Measurements from ENCODE around the gene B4GALNT4. TPM values are rescaled to one million over a fixed set of nuclear protein-coding genes. Genes with fewer than 3 reads are reported as not detected.
"Not testable (repeated sequence)": the region's sequence is repeated elsewhere in the genome, so short reads cannot be mapped to it uniquely, and the experiment has no call there.

B4GALNT4 gene
- total RNA-seq, 1 experiment from 2014 or later = 20.0 TPM

GRCh38 chr11:420911-421321, 51.6 kb downstream of the B4GALNT4 start:
- BruUV-seq (replicated peaks) = no TSS peak
- intact Hi-C loops (cut with micrococcal nuclease) = no loop called here
- no peak for DNase-seq (ENCODE audit: unreplicated experiment)
- TF ChIP-seq CTCF (IDR thresholded peaks at IDR 0.05; ENCODE audit: unreplicated experiment) = no peak
- Mint-ChIP-seq H3K4me3 (ENCODE audit: unreplicated experiment) (no peak overlapping the region), H3K27me3 (ENCODE audit: insufficient read depth, unreplicated experiment) (no peaks in the 10 kb centered on the region), H3K9me3 (ENCODE audit: unreplicated experiment) (no peaks in the 10 kb centered on the region), H3K27ac (ENCODE audit: low read depth, unreplicated experiment) (no peak overlapping the region), H3K36me3 (ENCODE audit: insufficient read depth, unreplicated experiment) (no peaks in the 10 kb centered on the region), H3K4me1 (ENCODE audit: insufficient read depth, unreplicated experiment) (peaks cover 5% of the 10 kb centered on the region)
- ChIA-PET POLR2A (interaction anchor here (0.6 kb wide), 1 partner anchor 28 kb away, joined by 3 read pairs; no protein-coding TSS in a partner anchor), CTCF (no interaction called here)

GRCh38 chr11:422249-422656, 53.0 kb downstream of the B4GALNT4 start:
- Mint-ChIP-seq H3K27ac (ENCODE audit: low read depth, unreplicated experiment) (no peak overlapping the region), H3K36me3 (ENCODE audit: insufficient read depth, unreplicated experiment) (no peaks in the 10 kb centered on the region), H3K27me3 (ENCODE audit: insufficient read depth, unreplicated experiment) (no peaks in the 10 kb centered on the region), H3K9me3 (ENCODE audit: unreplicated experiment) (no peaks in the 10 kb centered on the region), H3K4me1 (ENCODE audit: insufficient read depth, unreplicated experiment) (no peaks in the 10 kb centered on the region), H3K4me3 (ENCODE audit: unreplicated experiment) (no peak overlapping the region)
- POLR2A ChIA-PET = interaction anchor here (0.6 to 1.2 kb wide), 3 partner anchors 17 to 29 kb away, joined by 3 read pairs; no protein-coding TSS in a partner anchor
- DNase-seq (ENCODE audit: unreplicated experiment) = no peak
- no peak for TF ChIP-seq CTCF (IDR thresholded peaks at IDR 0.05; ENCODE audit: unreplicated experiment)
- BruUV-seq (replicated peaks) = no TSS peak
- CTCF ChIA-PET = interaction anchor here (0.7 kb wide), 1 partner anchor 179 kb away, joined by 3 read pairs; no protein-coding TSS in a partner anchor
- intact Hi-C loops (cut with micrococcal nuclease) = no loop called here

- no peak for TF ChIP-seq CTCF (IDR thresholded peaks at IDR 0.05; ENCODE audit: unreplicated experiment)
- Mint-ChIP-seq H3K36me3 (ENCODE audit: insufficient read depth, unreplicated experiment) (peaks cover 2% of the 10 kb centered on the region), H3K27ac (ENCODE audit: low read depth, unreplicated experiment) (no peak overlapping the region), H3K4me1 (ENCODE audit: insufficient read depth, unreplicated experiment) (no peaks in the 10 kb centered on the region), H3K9me3 (ENCODE audit: unreplicated experiment) (no peaks in the 10 kb centered on the region), H3K27me3 (ENCODE audit: insufficient read depth, unreplicated experiment) (no peaks in the 10 kb centered on the region), H3K4me3 (ENCODE audit: unreplicated experiment) (no peak overlapping the region)
- POLR2A ChIA-PET = no interaction called here
- intact Hi-C loops (cut with micrococcal nuclease) = no loop called here
- no TSS peak for BruUV-seq (replicated peaks)
- DNase-seq (ENCODE audit: unreplicated experiment) = no peak
- CTCF ChIA-PET = no interaction called here
These were observed 54.9 kb downstream of the B4GALNT4 start for GRCh38 chr11:424232-424631.

- DNase-seq (ENCODE audit: unreplicated experiment); H3K27me3 Mint-ChIP-seq (ENCODE audit: insufficient read depth, unreplicated experiment); H3K27ac Mint-ChIP-seq (ENCODE audit: low read depth, unreplicated experiment); H3K36me3 Mint-ChIP-seq (ENCODE audit: insufficient read depth, unreplicated experiment); intact Hi-C loops (cut with micrococcal nuclease); CTCF ChIA-PET; H3K4me3 Mint-ChIP-seq (ENCODE audit: unreplicated experiment); POLR2A ChIA-PET; H3K9me3 Mint-ChIP-seq (ENCODE audit: unreplicated experiment); H3K4me1 Mint-ChIP-seq (ENCODE audit: insufficient read depth, unreplicated experiment); BruUV-seq (replicated peaks): not testable (repeated sequence)
These were observed 55.5 kb downstream of the B4GALNT4 start for GRCh38 chr11:424766-425165.

GRCh38 chr11:425301-425700, 56.0 kb downstream of the B4GALNT4 start:
- Mint-ChIP-seq H3K36me3 (ENCODE audit: insufficient read depth, unreplicated experiment) (peaks cover 8% of the 10 kb centered on the region), H3K27me3 (ENCODE audit: insufficient read depth, unreplicated experiment) (no peaks in the 10 kb centered on the region), H3K4me1 (ENCODE audit: insufficient read depth, unreplicated experiment) (no peaks in the 10 kb centered on the region), H3K27ac (ENCODE audit: low read depth, unreplicated experiment) (no peak overlapping the region), H3K9me3 (ENCODE audit: unreplicated experiment) (no peaks in the 10 kb centered on the region), H3K4me3 (ENCODE audit: unreplicated experiment) (no peak overlapping the region)
- ChIA-PET CTCF (no interaction called here), POLR2A (no interaction called here)
- no peak for DNase-seq (ENCODE audit: unreplicated experiment)
- BruUV-seq (replicated peaks) = no TSS peak
- TF ChIP-seq CTCF (IDR thresholded peaks at IDR 0.05; ENCODE audit: unreplicated experiment) = no peak
- intact Hi-C loops (cut with micrococcal nuclease) = no loop called here
